NCI-H526 (cell line): ENCODE results near the gene S1PR1.
A peak's percentile ranks its signal among the peaks of the same experiment; 100 is the strongest.
"Not testable (repeated sequence)": the region's sequence is repeated elsewhere in the genome, so short reads cannot be mapped to it uniquely, and the experiment has no call there.

ENCODE experiments used
- DNase-seq, 2 experiments: peaks; one replicate each; lab custom pipeline; 2025; lab: John Stamatoyannopoulos, UW

Gene S1PR1

GRCh38 chr1:101236516-101237228 is at the start of gene S1PR1:
Gene S1PR1, plus strand, starts transcription at chr1:101237019. Its CDS starts 1,966 bp downstream, at chr1:101238985.
- DNase-seq: peak; percentile 12 to 49

- DNase-seq: no peak
Measured at GRCh38 chr1:101187297-101187696, 49.5 kb upstream of the S1PR1 start.

- no peak for DNase-seq
Measured at GRCh38 chr1:101188331-101188730, 48.5 kb upstream of the S1PR1 start.

- DNase-seq: not testable (repeated sequence)
Measured at GRCh38 chr1:101188968-101189367, 47.9 kb upstream of the S1PR1 start.

- DNase-seq: no peak
Measured at GRCh38 chr1:101190441-101190840, 46.4 kb upstream of the S1PR1 start.

GRCh38 chr1:101191049-101191448 is 45.8 kb upstream of the S1PR1 start:
- DNase-seq: no peak

GRCh38 chr1:101193733-101194169 is 43.1 kb upstream of the S1PR1 start:
- DNase-seq: no peak

GRCh38 chr1:101194746-101195145 is 42.1 kb upstream of the S1PR1 start:
- no peak for DNase-seq

- DNase-seq: no peak
Measured at GRCh38 chr1:101196668-101197067, 40.2 kb upstream of the S1PR1 start.

- DNase-seq: no peak
Measured at GRCh38 chr1:101198842-101199636, 37.8 kb upstream of the S1PR1 start.

GRCh38 chr1:101199637-101199982 is 37.2 kb upstream of the S1PR1 start:
- no peak for DNase-seq

- DNase-seq: no peak
Measured at GRCh38 chr1:101200513-101200912, 36.3 kb upstream of the S1PR1 start.

- no peak for DNase-seq
Measured at GRCh38 chr1:101203820-101204540, 32.8 kb upstream of the S1PR1 start.

GRCh38 chr1:101205457-101205856 is 31.4 kb upstream of the S1PR1 start:
- DNase-seq: no peak

- DNase-seq: not testable (repeated sequence)
Measured at GRCh38 chr1:101206139-101206538, 30.7 kb upstream of the S1PR1 start.

GRCh38 chr1:101207271-101207670 is 29.5 kb upstream of the S1PR1 start:
- not testable (repeated sequence) for DNase-seq

- DNase-seq: no peak
Measured at GRCh38 chr1:101207891-101208290, 28.9 kb upstream of the S1PR1 start.

GRCh38 chr1:101215363-101216011 is 21.3 kb upstream of the S1PR1 start:
- DNase-seq: no peak

GRCh38 chr1:101216623-101217022 is 20.2 kb upstream of the S1PR1 start:
- peak; percentile 49 to 68 for DNase-seq

GRCh38 chr1:101217148-101217547 is 19.7 kb upstream of the S1PR1 start:
- peak in 1 of 2 experiments; percentile 5 for DNase-seq

- DNase-seq: not testable (repeated sequence)
Measured at GRCh38 chr1:101218968-101219367, 17.9 kb upstream of the S1PR1 start.
